ENCODE results near the gene PRX.

The PRX gene

DNA sequence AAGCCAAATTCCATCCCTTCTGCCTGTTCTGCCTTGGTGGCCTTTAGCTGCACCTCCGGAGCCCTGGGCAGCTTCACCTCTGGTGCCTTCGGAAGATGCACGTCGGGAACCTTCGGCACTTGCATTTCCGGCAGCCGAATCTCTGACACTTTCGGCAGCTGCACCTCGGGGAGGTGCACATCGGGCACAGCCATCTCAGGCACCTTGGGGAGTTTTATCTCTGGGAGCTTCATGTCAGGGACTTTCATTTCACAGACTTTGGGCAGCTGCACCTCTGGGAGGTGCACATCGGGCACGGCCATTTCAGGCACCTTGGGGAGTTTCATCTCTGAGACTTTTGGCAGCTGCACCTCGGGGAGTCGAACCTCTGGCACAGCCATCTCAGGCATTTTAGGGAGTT, 17.2 kb downstream of the PRX start:
- 92% methylated on average over 14 of the region's 14 CpGs for WGBS
- H3K4me3 ChIP-seq (ENCODE audit: low read length), result no peak overlapping the region

DNA sequence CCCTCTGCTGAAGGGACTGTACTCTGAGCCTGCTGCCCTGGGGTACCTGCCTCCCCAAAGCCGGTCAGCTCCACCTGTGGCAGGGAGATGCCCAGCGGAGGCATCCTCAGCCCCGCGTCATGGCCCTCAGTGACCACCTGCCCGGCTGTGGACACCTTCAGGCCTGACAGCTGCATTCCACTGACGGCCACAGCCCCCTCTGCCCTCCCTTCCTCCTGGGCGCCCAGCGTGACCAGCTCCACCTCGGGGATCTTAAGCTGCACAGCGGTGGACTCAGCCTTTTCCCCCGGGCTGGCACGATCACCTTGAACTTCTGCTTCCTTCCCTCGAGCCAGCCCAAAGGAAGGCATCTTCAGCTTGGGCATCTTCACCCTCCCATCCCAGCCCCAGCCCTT, 18.4 kb downstream of the PRX start:
- no peak overlapping the region for H3K4me3 ChIP-seq (ENCODE audit: low read length)
- no peak overlapping the region for H3K9ac ChIP-seq (ENCODE audit: low read depth, low read length)
- H3K36me3 ChIP-seq (ENCODE audit: insufficient read depth, low read length), result no peaks in the 10 kb centered on the region
- H3K4me1 ChIP-seq (ENCODE audit: insufficient read depth, low read length), result no peaks in the 10 kb centered on the region; the same call in 1 of the 2 replicates
- no peak overlapping the region for H3K27ac ChIP-seq (ENCODE audit: low read depth, low read length)
- no peaks in the 10 kb centered on the region for H3K9me3 ChIP-seq (ENCODE audit: insufficient read depth, low read depth, low read length)
- WGBS, result 84% methylated on average over 13 of the region's 13 CpGs
- H3K27me3 ChIP-seq (ENCODE audit: insufficient read depth, low read length), result no peaks in the 10 kb centered on the region

More for the DNA sequence above, 17.2 kb downstream of the PRX start:
- Histone ChIP-seq H3K27ac (ENCODE audit: low read depth, low read length) (no peak overlapping the region), H3K4me1 (ENCODE audit: insufficient read depth, low read length) (no peaks in the 10 kb centered on the region), H3K36me3 (ENCODE audit: insufficient read depth, low read length) (no peaks in the 10 kb centered on the region), H3K27me3 (ENCODE audit: insufficient read depth, low read length) (no peaks in the 10 kb centered on the region), H3K9me3 (ENCODE audit: insufficient read depth, low read depth, low read length) (no peaks in the 10 kb centered on the region), H3K9ac (ENCODE audit: low read depth, low read length) (no peak overlapping the region)

DNA sequence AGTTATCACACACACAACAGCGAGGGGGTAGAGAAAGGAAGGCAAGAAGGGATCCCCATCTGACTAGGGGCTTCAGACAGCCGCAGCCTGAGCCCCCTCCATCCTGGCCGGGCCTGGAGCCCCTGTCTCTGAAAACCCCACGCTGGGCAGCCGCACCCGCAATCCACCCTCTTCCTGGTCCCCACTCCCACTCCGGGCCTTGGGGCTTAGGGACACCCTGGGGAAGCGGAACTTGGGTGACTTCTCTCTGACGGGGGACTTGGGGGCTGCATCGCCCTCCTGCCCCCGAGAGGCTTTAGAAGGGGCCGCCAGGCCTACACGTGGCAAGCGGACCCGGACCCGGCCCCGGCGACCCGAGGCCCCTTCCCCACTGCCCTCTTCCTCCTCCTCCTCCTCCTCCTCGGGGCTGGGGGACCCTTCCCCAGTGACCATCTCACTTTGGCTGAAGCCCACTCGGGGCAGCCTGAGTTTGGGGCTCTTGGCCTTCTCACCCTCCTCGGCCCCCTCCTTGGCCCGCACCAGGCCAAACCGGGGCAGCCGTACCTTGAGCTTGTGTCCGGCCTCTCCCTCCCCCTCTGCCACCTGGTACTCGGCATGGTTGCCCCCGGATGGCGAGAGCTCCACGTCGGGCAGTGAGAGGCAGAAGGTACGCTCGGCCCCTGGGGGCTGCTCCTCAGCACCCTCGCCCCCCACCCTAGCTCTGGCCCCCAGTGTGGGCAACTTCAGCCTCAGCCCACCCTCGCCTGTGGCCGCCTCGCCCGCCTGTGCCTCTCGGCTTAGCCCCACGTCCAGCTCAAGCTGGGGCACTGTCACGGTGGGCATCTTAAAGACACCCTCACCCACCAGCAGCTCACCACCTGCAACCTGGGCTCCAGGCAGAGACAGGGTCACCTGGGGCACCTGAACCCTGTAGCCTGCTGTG, 19.0 kb downstream of the PRX start:
- 93% methylated on average over 41 of the region's 41 CpGs for WGBS
- Histone ChIP-seq H3K4me1 (ENCODE audit: insufficient read depth, low read length) (no peaks in the 10 kb centered on the region; the same call in 1 of the 2 replicates), H3K27me3 (ENCODE audit: insufficient read depth, low read length) (no peaks in the 10 kb centered on the region), H3K9me3 (ENCODE audit: insufficient read depth, low read depth, low read length) (no peaks in the 10 kb centered on the region), H3K9ac (ENCODE audit: low read depth, low read length) (no peak overlapping the region), H3K36me3 (ENCODE audit: insufficient read depth, low read length) (no peaks in the 10 kb centered on the region), H3K4me3 (ENCODE audit: low read length) (no peak overlapping the region), H3K27ac (ENCODE audit: low read depth, low read length) (no peak overlapping the region)

GRCh38 chr19:40392894-40393517, 20.2 kb downstream of the PRX start:
- H3K9ac ChIP-seq (ENCODE audit: low read depth, low read length), result no peak overlapping the region
- H3K4me3 ChIP-seq (ENCODE audit: low read length), result no peak overlapping the region
- no peaks in the 10 kb centered on the region for H3K27me3 ChIP-seq (ENCODE audit: insufficient read depth, low read length)
- no peaks in the 10 kb centered on the region for H3K36me3 ChIP-seq (ENCODE audit: insufficient read depth, low read length)
- no peak overlapping the region for H3K27ac ChIP-seq (ENCODE audit: low read depth, low read length)
- H3K9me3 ChIP-seq (ENCODE audit: insufficient read depth, low read depth, low read length), result no peaks in the 10 kb centered on the region
- 84% methylated on average over 9 of the region's 9 CpGs for WGBS
- H3K4me1 ChIP-seq (ENCODE audit: insufficient read depth, low read length), result no peaks in the 10 kb centered on the region; the same call in 1 of the 2 replicates

- WGBS, result 77% methylated on average over 7 of the region's 8 CpGs
- Histone ChIP-seq H3K27ac (ENCODE audit: low read depth, low read length) (no peak overlapping the region), H3K9ac (ENCODE audit: low read depth, low read length) (no peak overlapping the region)
These were observed 21.1 kb downstream of the PRX start for GRCh38 chr19:40392123-40392522.

GRCh38 chr19:40390084-40390742, 23.0 kb downstream of the PRX start, which contains the start of gene HIPK4:
HIPK4 (minus strand) TSS chr19:40390181; CDS start chr19:40389902, 279 bp downstream.
- Histone ChIP-seq H3K36me3 (ENCODE audit: insufficient read depth, low read length) (no peaks in the 10 kb centered on the region), H3K9me3 (ENCODE audit: insufficient read depth, low read depth, low read length) (no peaks in the 10 kb centered on the region), H3K4me3 (ENCODE audit: low read length) (no peak within 1 kb of the TSS), H3K27me3 (ENCODE audit: insufficient read depth, low read length) (no peaks in the 10 kb centered on the region), H3K27ac (ENCODE audit: low read depth, low read length) (no peak within 1 kb of the TSS), H3K4me1 (ENCODE audit: insufficient read depth, low read length) (no peaks in the 10 kb centered on the region; the same call in 1 of the 2 replicates), H3K9ac (ENCODE audit: low read depth, low read length) (no peak within 1 kb of the TSS)
- 82% methylated on average over 10 of the region's 10 CpGs for WGBS

More at GRCh38 chr19:40392123-40392522, 21.1 kb downstream of the PRX start:
- Histone ChIP-seq H3K9me3 (ENCODE audit: insufficient read depth, low read depth, low read length) (no peaks in the 10 kb centered on the region), H3K4me3 (ENCODE audit: low read length) (no peak overlapping the region), H3K4me1 (ENCODE audit: insufficient read depth, low read length) (no peaks in the 10 kb centered on the region; the same call in 1 of the 2 replicates), H3K36me3 (ENCODE audit: insufficient read depth, low read length) (no peaks in the 10 kb centered on the region), H3K27me3 (ENCODE audit: insufficient read depth, low read length) (no peaks in the 10 kb centered on the region)

- no peaks in the 10 kb centered on the region; the same call in 1 of the 2 replicates for H3K4me1 ChIP-seq (ENCODE audit: insufficient read depth, low read length)
- WGBS, result 95% methylated on average over 33 of the region's 33 CpGs
- H3K27me3 ChIP-seq (ENCODE audit: insufficient read depth, low read length), result no peaks in the 10 kb centered on the region
- H3K9ac ChIP-seq (ENCODE audit: low read depth, low read length), result no peak overlapping the region
- no peak overlapping the region for H3K4me3 ChIP-seq (ENCODE audit: low read length)
- H3K9me3 ChIP-seq (ENCODE audit: insufficient read depth, low read depth, low read length), result no peaks in the 10 kb centered on the region
- no peaks in the 10 kb centered on the region for H3K36me3 ChIP-seq (ENCODE audit: insufficient read depth, low read length)
- H3K27ac ChIP-seq (ENCODE audit: low read depth, low read length), result no peak overlapping the region
These were observed 23.6 kb downstream of the PRX start for GRCh38 chr19:40389404-40390083.

GRCh38 chr19:40388481-40388880, 24.7 kb downstream of the PRX start:
- H3K27ac ChIP-seq (ENCODE audit: low read depth, low read length), result no peak overlapping the region
- no peaks in the 10 kb centered on the region for H3K27me3 ChIP-seq (ENCODE audit: insufficient read depth, low read length)
- no peak overlapping the region for H3K9ac ChIP-seq (ENCODE audit: low read depth, low read length)
- 79% methylated on average over 3 of the region's 3 CpGs for WGBS
- H3K4me3 ChIP-seq (ENCODE audit: low read length), result no peak overlapping the region
- H3K36me3 ChIP-seq (ENCODE audit: insufficient read depth, low read length), result no peaks in the 10 kb centered on the region
- no peaks in the 10 kb centered on the region; the same call in 1 of the 2 replicates for H3K4me1 ChIP-seq (ENCODE audit: insufficient read depth, low read length)
- H3K9me3 ChIP-seq (ENCODE audit: insufficient read depth, low read depth, low read length), result no peaks in the 10 kb centered on the region

DNA sequence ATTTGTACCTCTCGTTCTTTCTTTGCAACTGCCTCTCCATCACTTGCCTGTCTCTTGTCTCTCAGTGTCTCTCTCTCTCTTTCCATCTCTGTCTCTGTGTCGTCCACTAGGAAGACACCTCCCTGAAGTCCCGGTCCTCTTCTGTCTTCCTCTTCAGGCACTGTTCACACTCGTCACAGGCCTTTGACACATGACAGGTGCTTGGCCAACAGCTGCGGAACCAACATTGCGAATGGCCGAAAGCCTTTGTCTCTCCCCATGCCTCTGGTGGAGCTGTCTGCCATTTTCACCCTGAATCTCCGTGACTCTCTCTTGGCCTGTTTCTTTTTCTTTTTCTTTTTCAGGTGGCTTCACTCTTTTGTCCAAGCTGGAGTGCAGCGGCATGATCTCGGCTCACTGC, 26.0 kb downstream of the PRX start:
- no peaks in the 10 kb centered on the region for H3K9me3 ChIP-seq (ENCODE audit: insufficient read depth, low read depth, low read length)
- H3K36me3 ChIP-seq (ENCODE audit: insufficient read depth, low read length), result no peaks in the 10 kb centered on the region
- H3K27me3 ChIP-seq (ENCODE audit: insufficient read depth, low read length), result no peaks in the 10 kb centered on the region
- no peaks in the 10 kb centered on the region; the same call in 1 of the 2 replicates for H3K4me1 ChIP-seq (ENCODE audit: insufficient read depth, low read length)
- no peak overlapping the region for H3K27ac ChIP-seq (ENCODE audit: low read depth, low read length)
- WGBS, result 91% methylated on average over 10 of the region's 10 CpGs
- H3K9ac ChIP-seq (ENCODE audit: low read depth, low read length), result no peak overlapping the region
- no peak overlapping the region for H3K4me3 ChIP-seq (ENCODE audit: low read length)

GRCh38 chr19:40383668-40384248, 29.4 kb downstream of the PRX start:
- H3K4me1 ChIP-seq (ENCODE audit: insufficient read depth, low read length), result no peaks in the 10 kb centered on the region
- H3K9ac ChIP-seq (ENCODE audit: low read depth, low read length), result no peak overlapping the region
- no peak overlapping the region for H3K27ac ChIP-seq (ENCODE audit: low read depth, low read length)
- no peaks in the 10 kb centered on the region for H3K9me3 ChIP-seq (ENCODE audit: insufficient read depth, low read depth, low read length)
- 93% methylated on average over 28 of the region's 28 CpGs for WGBS
- H3K4me3 ChIP-seq (ENCODE audit: low read length), result no peak overlapping the region
- H3K27me3 ChIP-seq (ENCODE audit: insufficient read depth, low read length), result no peaks in the 10 kb centered on the region
- H3K36me3 ChIP-seq (ENCODE audit: insufficient read depth, low read length), result peaks cover 11% of the 10 kb centered on the region
